ENCODE measurements around the gene B9D1. TPM values are rescaled to one million over a fixed set of nuclear protein-coding genes. Genes with fewer than 3 reads are reported as not detected.

The B9D1 gene
- total and polyA plus RNA-seq, 9 of the 15 experiments (the other 6 are each of a cell fraction or from before 2014, with no cell fraction given): 8.9 to 28.0 (median 17.9) TPM

DNA sequence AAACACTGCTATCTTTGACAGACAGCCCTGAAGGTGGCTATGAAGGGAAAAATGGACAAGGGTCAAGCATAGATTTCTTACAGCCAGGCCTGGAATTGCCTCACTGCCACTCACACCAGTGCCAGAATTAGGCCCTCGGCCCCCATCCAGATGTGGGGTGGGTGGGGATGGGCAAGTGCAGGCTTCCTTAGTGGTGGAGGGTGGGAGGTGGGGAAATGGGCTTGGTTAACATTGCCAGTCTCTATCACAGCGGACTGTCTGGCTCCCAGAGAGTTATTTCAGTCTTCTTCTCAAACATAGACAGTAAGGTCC lies 24.9 kb downstream of the B9D1 start:
- FAIRE-seq: no peak
- Histone ChIP-seq H3K9me3 (replicated peaks; ENCODE audit: control insufficient read depth, insufficient read depth, low read depth, low read length) (no peaks in the 10 kb centered on the region), H3K79me2 (ENCODE audit: control insufficient read depth, insufficient read depth, low read length) (no peaks in the 10 kb centered on the region), H3K36me3 (ENCODE audit: control insufficient read depth, insufficient read depth, low read length) (no peaks in the 10 kb centered on the region), H3K4me1 (replicated peaks in 1 of 2; ENCODE audit: control insufficient read depth in 2 of 2, insufficient read depth in 2 of 2, low read length in 2 of 2) (peaks cover 0 to 14% of the 10 kb centered on the region in 2 experiments; a peak in 2 of 5 replicates), H3K9me1 (ENCODE audit: control insufficient read depth, insufficient read depth, low read length) (no peaks in the 10 kb centered on the region), H3K27ac (ENCODE audit: extremely low read depth, low read depth, low read length) (no peak overlapping the region), H2AFZ (ENCODE audit: low read depth, low read length) (no peak overlapping the region), H3K27me3 (ENCODE audit: control insufficient read depth in 2 of 2, insufficient read depth in 2 of 2, low read length in 2 of 2) (no peaks in the 10 kb centered on the region), H3K9ac (ENCODE audit: insufficient read depth in 1 of 2, low read depth in 2 of 2, low read length in 2 of 2) (no peak overlapping the region), H3K4me3 (no peak overlapping the region), H3K4me2 (ENCODE audit: insufficient read depth, low read length) (no peak overlapping the region), H4K20me1 (replicated peaks; ENCODE audit: control insufficient read depth, insufficient read depth, low read length) (no peaks in the 10 kb centered on the region; the same call in 1 of the 2 replicates)
- BruUV-seq (replicated peaks): no TSS peak
- DNase-seq (ENCODE audit: extremely low read depth in 1 of 4, low spot score in 3 of 4): no peak
- TF ChIP-seq FOS (IDR thresholded peaks at IDR 0.05; ENCODE audit: extremely low read depth, insufficient read length): no peak
- TF ChIP-seq STAT5A (IDR thresholded peaks at IDR 0.05; ENCODE audit: borderline replicate concordance, low read length): no peak
- TF ChIP-seq ZNF217 (CRISPR knock-in tag; IDR thresholded peaks at IDR 0.05): no peak
- TF ChIP-seq, protein P1, sequence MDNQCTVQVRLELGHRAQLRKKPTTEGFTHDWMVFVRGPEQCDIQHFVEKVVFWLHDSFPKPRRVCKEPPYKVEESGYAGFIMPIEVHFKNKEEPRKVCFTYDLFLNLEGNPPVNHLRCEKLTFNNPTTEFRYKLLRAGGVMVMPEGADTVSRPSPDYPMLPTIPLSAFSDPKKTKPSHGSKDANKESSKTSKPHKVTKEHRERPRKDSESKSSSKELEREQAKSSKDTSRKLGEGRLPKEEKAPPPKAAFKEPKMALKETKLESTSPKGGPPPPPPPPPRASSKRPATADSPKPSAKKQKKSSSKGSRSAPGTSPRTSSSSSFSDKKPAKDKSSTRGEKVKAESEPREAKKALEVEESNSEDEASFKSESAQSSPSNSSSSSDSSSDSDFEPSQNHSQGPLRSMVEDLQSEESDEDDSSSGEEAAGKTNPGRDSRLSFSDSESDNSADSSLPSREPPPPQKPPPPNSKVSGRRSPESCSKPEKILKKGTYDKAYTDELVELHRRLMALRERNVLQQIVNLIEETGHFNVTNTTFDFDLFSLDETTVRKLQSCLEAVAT (IDR thresholded peaks at IDR 0.05): no peak
- no peak for TF ChIP-seq MCM2 (IDR thresholded peaks at IDR 0.05; ENCODE audit: low read depth)
- in situ Hi-C loops (cut with MboI) (no loop called here), intact Hi-C loops (cut with micrococcal nuclease) (no loop called here)
- POLR2A ChIA-PET: interaction anchor here (0.6 kb wide), 1 partner anchor 16 kb away, joined by 3 read pairs; no protein-coding TSS in a partner anchor
- CTCF ChIA-PET (ENCODE audit: low intra/inter-chr PET ratio): no interaction called here
- 67% methylated on average over 1 of the region's 2 CpGs for WGBS (ENCODE audit: insufficient coverage, low coverage, missing lambda C conversion rate)
- ATAC-seq: no peak; the same call in 2 of the 3 replicates

All from K562 (cell line).